Activated T-cell treated with anti-CD3 and anti-CD28 coated beads, Interleukin-2, amount 50 U/mL, for 48 hours (primary cell): Measurements from ENCODE around the gene AVPR1B.

Experiments used
- DNase-seq, 2 experiments: peaks; one replicate each; pipeline ENCODE4 v3.0.0-alpha.2; 2020

The AVPR1B gene

DNA sequence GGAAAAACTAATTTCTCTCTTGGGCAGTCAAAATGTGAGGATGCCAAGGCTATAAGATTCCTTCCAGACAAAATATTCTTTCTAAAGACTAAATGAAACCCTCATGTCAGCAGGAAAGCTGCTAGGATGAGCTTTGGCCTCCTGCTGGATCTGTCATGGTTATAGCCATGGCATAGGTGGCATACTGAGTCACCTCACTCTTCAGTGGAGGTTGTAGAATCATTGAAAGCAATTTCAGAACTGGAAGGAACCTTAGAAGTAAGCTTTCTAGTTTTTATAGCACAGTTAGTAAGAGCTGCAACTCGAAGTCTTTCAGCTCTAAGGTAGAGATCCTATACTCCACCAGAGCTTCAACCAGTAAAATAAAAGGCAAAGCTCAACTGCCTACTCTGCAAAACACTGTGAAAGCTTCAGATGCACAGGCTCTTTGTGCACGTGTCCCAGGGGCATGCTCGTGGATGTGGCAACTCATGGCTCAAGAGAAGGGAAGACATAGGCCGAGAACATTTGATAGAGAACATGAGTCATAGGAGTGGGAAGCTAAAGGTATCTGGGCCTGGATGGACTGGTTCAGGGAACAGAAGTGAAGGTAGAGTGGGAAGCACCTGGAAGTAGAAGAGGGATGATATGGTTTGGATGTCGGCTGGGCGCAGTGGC, 5.8 kb downstream of the AVPR1B start:
- DNase-seq, result no peak

DNA sequence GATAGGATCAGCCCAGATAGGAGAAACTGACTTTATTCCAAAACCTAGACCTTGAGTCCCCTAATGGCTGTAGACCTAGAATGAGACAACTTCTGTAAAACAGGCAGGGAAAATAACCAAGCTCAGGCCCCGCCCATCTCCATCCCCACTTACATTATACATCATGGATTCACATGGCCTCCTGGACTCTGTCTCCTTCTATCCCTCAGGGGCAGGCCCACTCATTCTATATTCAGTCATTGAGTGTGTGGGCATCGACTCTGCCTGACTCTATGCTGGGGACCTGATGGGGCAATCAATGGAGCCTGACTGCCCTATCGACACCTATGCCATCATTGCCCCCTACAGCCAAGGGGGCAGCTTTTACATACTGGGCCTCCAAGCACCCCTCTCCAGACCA, 6.4 kb downstream of the AVPR1B start:
- DNase-seq, result no peak

DNA sequence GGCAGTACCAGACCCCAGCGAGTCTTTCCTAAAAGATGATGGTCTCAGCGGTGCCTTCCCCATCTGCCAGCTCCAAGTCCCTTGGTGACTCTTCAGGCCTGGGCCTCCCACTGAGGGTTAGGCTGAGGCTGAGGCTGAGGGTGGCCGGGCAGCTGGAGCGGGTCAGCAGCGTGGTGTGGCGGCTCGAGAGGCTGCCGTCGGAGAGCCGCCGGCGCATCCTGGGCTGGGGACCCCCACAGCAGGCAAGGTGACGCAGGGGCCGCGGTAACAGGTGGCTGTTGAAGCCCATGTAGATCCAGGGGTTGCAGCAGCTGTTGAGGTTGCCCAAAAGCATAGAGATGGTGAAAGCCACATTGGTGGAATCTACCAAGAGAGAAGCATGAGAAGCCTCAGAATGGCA, 7.0 kb downstream of the AVPR1B start:
- DNase-seq, result no peak

- DNase-seq, result no peak
These were observed 7.5 kb downstream of the AVPR1B start for GRCh38 chr1:206109718-206110117.

DNA sequence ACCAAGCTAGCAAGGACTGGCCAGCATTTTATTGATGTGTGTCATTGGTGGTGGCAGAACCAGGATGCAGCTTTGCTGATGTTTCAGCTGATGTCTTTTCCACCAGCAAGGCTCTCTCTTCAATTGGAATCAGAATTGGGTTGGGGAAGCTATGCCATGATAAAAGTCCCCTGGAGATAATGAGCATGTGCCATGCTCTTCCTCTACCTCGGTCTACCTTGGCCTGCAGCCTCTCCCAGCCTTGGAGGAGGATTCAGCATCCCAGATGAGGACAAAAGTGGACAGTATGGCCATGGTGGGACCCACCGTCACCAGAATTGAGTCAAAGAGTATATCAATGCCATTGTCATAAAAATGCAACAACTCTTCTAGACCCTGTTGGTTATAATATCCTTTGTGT, 8.6 kb downstream of the AVPR1B start:
- no peak for DNase-seq

DNA sequence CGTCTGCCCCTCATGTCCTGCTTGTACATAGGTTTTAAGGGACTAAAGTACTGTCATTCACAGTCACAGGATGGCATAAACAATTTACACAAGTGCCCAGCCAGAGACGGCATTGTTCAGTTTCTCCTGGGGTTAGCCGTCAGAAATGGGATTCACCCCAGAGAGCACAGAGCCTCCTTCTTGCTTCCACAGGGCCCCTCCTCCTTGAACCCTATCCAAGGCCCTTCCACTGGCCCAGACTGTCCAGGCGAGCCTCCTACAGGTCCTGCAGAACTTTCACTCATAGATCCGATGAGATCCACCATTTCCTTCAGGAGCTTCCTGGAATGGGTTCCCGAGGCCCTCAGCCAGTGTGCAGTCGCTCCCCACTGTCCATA, 10.0 kb downstream of the AVPR1B start:
- DNase-seq, result no peak

DNA sequence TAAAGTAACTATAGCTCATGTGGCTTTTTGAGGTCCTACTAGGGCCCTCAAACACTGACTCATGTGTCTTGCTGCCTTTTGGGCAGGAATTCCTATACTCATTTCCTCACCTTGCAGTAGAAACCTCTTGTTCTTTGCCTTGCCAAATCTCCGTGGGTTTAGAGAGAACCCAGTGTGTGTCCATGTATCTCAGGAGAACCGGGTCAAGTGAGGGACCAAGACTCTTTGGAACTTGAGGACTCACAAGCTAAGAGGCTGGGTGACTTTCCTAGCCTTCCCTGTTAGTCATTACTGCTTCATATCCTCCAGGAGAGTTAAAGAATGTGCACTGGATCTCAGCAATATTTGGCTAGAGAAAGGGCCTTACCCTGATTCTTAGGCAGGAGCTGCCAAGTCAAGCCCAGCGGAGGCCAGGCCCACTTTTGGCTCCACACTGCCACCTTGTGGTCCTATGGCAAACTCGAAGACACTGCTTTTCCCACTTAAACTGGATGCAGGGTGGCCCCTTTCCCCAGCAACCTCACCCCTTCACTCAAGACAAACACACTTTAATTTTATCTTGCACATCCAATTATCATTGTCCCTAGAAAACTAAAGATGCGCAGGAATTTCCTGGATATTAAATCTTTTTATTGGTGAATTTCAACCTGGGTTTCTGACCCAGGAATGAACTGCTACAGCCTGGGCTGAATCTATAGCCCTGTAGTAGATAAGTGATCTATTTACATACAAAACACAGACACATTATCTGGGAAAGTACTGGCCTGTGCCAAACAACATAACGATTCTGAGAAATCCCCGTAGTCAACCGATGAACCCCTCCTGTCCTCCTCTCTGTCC, 10.6 kb downstream of the AVPR1B start:
- peak; percentile 85 to 86 for DNase-seq

- no peak for DNase-seq
These were observed 11.7 kb downstream of the AVPR1B start for GRCh38 chr1:206105464-206105995.

- no peak for DNase-seq
These were observed 13.2 kb downstream of the AVPR1B start for GRCh38 chr1:206103979-206104378.

GRCh38 chr1:206102292-206102936, 14.8 kb downstream of the AVPR1B start:
- DNase-seq, result no peak

DNA sequence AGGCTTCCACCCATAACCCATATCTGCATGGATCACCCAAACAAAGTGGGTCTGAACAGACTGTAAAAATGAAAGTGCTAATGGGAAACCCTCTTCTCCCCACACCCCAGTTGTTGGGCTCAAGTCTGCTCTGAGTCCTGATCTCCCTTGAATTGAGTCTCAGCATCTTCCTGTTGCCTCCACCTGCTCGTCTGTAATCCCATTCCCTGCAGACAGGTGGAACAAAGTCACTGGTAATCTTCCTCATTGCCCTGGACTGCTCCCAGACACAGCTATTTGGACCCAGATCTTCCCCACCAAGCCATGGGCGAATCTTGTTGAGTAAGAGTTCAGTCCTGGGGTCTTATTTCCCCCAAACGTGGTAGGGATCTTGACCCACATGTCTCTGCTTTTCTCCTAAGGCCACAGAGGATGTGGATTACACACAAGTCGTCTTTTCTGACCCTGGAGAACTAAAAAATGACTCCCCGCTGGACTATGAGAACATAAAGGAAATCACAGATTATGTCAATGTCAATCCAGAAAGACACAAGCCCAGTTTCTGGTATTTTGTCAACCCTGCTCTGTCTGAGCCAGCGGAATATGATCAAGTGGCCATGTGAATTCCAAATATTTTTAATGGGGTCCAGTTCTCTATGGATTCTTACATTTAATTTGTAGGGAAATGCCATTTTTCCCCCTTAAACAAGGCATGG, 15.7 kb downstream of the AVPR1B start:
- DNase-seq, result no peak

DNA sequence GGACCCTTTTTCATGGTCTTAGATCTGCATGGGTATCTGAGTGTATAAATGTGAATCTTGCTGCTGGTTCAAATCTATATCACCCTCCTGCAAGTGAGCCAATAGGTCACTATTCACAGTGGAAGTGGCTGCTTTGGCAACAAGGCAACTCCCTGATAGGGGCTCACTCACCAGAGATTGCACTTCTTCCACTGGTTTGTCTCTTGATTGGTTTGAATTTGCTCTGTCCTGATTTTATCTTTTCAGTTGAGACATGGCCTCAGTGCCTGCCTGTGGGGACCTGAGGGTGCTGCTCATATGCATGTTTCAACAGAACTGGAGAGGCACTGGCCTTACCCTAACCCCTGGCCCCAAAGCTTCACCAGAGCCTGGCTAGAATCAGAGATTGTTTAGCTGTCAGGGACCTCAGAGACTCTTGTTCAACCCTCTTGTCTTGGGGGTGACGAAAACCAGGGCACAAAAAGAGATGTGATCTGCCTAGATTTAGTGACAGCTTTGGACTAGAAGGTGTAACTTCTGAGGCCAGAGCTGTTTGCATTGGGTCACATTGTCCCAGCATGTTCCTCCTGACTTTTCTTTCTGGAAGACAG, 16.9 kb downstream of the AVPR1B start:
- DNase-seq, result no peak

GRCh38 chr1:206098242-206098919, 18.8 kb downstream of the AVPR1B start:
- DNase-seq, result no peak

- DNase-seq, result no peak
These were observed 19.8 kb downstream of the AVPR1B start for GRCh38 chr1:206097381-206097780.

DNA sequence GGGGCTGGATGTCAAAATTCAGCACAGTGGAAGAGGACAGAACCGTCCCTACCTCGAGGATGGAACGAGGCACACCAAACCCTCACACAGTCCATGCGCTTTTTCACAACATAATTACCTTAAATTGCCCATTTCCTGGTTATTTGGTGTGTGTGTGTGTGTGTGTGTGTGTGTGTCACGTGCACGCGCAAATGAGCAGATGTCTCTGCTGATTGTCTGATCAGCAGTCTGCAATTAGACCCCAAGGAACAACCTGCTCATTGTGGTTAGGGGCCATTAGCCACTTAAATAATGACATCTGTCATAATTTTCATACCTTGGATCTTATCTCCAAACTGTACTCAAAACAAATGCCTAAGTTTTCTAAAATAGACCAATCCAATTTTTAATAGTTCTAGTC, 23.2 kb downstream of the AVPR1B start:
- DNase-seq, result no peak

DNA sequence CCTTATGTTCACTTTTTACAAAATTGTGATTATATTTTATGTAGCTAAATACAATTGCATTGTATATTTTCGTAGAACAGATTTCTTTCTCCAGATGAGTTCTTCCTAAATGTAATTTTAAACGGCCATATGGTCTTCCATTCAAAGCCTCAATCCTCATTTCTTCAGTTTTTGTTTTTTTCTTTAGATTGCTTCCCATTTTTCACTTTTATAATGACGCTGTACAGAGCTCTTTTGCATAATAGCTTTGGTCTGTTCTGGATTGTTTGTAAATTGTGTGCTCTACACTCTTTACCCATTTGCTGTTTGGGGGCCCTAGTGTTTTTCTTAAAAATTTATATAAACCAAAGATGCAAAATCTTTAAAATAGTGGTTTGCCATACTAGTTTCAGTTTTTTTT, 27.8 kb downstream of the AVPR1B start:
- DNase-seq, result no peak

GRCh38 chr1:206087091-206087490, 30.1 kb downstream of the AVPR1B start:
- no peak for DNase-seq

DNA sequence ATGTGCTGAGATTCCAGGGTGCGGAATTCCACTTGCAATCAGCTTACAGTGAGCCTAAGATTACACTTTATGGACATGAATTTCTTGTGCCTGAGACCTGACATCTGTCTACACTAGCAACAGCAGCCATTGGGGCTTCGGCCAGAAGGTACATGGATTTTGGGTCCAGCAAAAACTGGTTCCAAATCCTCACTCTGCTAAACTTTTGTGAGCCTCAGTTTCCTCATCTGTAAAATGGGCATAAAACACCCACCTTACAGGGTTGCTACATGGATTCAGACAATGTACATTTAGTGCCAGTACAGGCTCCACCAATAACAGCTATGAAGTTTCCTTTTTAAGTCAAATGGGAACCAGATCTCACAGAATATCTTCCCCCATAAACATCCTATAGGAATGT, 33.4 kb downstream of the AVPR1B start:
- DNase-seq, result no peak

GRCh38 chr1:206082831-206083695, 34.1 kb downstream of the AVPR1B start:
- DNase-seq, result no peak

DNA sequence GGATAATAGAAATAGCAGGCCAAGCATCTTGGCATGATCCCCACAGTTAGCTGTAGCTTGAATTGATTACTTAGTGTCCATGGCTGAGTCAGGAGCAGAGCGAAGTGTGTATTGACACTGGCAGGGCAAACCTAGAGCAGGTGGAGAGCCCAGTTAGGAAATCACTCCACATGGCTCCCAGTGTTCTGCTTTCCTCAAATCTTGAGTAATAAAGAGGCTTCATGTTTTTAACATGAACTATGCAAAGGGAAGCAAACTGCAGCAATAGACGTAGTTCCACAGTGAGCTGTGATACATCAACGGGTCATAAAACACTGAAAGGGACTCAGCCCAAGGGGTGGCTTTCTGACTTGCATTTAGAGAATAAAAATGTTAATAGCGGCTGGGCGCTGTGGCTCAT, 35.3 kb downstream of the AVPR1B start:
- no peak for DNase-seq
